ENCODE measurements around the gene POLR1H. TPM values are rescaled to one million over a fixed set of nuclear protein-coding genes. Genes with fewer than 3 reads are reported as not detected.

Gene POLR1H
- total and polyA plus RNA-seq, 3 experiments from 2014 or later: 55.0 to 123 (median 58.1) TPM

GRCh38 chr6:30111266-30111856 lies 50.3 kb downstream of the POLR1H start:
- no peak overlapping the region for H3K4me3 ChIP-seq (ENCODE audit: low read length)
- H3K9me3 ChIP-seq (ENCODE audit: low read length): no peaks in the 10 kb centered on the region
- H3K9me3 Mint-ChIP-seq: no peaks in the 10 kb centered on the region
- H3K4me1 Mint-ChIP-seq: no peaks in the 10 kb centered on the region
- H3K36me3 ChIP-seq (ENCODE audit: insufficient read depth, low read length): no peaks in the 10 kb centered on the region
- no peak overlapping the region for H3K27ac ChIP-seq (ENCODE audit: low read depth, low read length)
- no peak overlapping the region for H3K4me3 Mint-ChIP-seq
- peaks cover 42 to 76% of the 10 kb centered on the region in 2 donors for H3K27me3 Mint-ChIP-seq
- CTCF ChIA-PET: interaction anchor here (0.8 to 1.3 kb wide), 2 partner anchors 20 to 22 kb away, joined by 3 to 5 read pairs; no protein-coding TSS in a partner anchor
- no peak for DNase-seq
- peak overlapping the region in 1 of 8 donors; percentile 26 for H3K27ac Mint-ChIP-seq
- H3K4me1 ChIP-seq (ENCODE audit: insufficient read depth, low read length): no peaks in the 10 kb centered on the region
- POLR2A ChIA-PET: no interaction called here
- no peaks in the 10 kb centered on the region for H3K27me3 ChIP-seq (ENCODE audit: insufficient read depth, low read length, poor library complexity, severe bottlenecking)
- no peaks in the 10 kb centered on the region for H3K36me3 Mint-ChIP-seq

- H3K9me3 ChIP-seq (ENCODE audit: low read length): no peaks in the 10 kb centered on the region
- no peak overlapping the region for H3K4me3 Mint-ChIP-seq
- no peaks in the 10 kb centered on the region for H3K9me3 Mint-ChIP-seq
- POLR2A ChIA-PET: no interaction called here
- peak overlapping the region in 1 of 8 donors; percentile 64 for H3K27ac Mint-ChIP-seq
- H3K27ac ChIP-seq (ENCODE audit: low read depth, low read length): no peak overlapping the region
- no peaks in the 10 kb centered on the region for H3K36me3 ChIP-seq (ENCODE audit: insufficient read depth, low read length)
- H3K4me1 Mint-ChIP-seq: no peaks in the 10 kb centered on the region
- CTCF ChIA-PET: interaction anchor here (1.2 kb wide), 1 partner anchor 19 kb away, joined by 4 read pairs; no protein-coding TSS in a partner anchor
- H3K27me3 Mint-ChIP-seq: peaks cover 40 to 66% of the 10 kb centered on the region in 2 donors
- no peaks in the 10 kb centered on the region for H3K27me3 ChIP-seq (ENCODE audit: insufficient read depth, low read length, poor library complexity, severe bottlenecking)
- no peaks in the 10 kb centered on the region for H3K4me1 ChIP-seq (ENCODE audit: insufficient read depth, low read length)
- no peaks in the 10 kb centered on the region for H3K36me3 Mint-ChIP-seq
- DNase-seq: no peak
- H3K4me3 ChIP-seq (ENCODE audit: low read length): no peak overlapping the region
Observed at GRCh38 chr6:30112402-30112994, 51.4 kb downstream of the POLR1H start.

- no peaks in the 10 kb centered on the region for H3K9me3 Mint-ChIP-seq
- peak within 1 kb of the TSS in 1 of 8 donors; percentile 64 for H3K27ac Mint-ChIP-seq
- POLR2A ChIA-PET: no interaction called here
- H3K36me3 Mint-ChIP-seq: no peaks in the 10 kb centered on the region
- no peak for DNase-seq
- Histone ChIP-seq H3K4me3 (ENCODE audit: low read length) (no peak within 1 kb of the TSS), H3K27me3 (ENCODE audit: insufficient read depth, low read length, poor library complexity, severe bottlenecking) (no peaks in the 10 kb centered on the region), H3K4me1 (ENCODE audit: insufficient read depth, low read length) (no peaks in the 10 kb centered on the region), H3K36me3 (ENCODE audit: insufficient read depth, low read length) (no peaks in the 10 kb centered on the region), H3K9me3 (ENCODE audit: low read length) (no peaks in the 10 kb centered on the region), H3K27ac (ENCODE audit: low read depth, low read length) (no peak within 1 kb of the TSS)
- peaks cover 34 to 64% of the 10 kb centered on the region in 2 donors for H3K27me3 Mint-ChIP-seq
- H3K4me1 Mint-ChIP-seq: no peaks in the 10 kb centered on the region
- CTCF ChIA-PET: interaction anchor here (1.2 kb wide), 1 partner anchor 19 kb away, joined by 4 read pairs; no protein-coding TSS in a partner anchor
- H3K4me3 Mint-ChIP-seq: no peak within 1 kb of the TSS
Observed at GRCh38 chr6:30113003-30113759, 52.1 kb downstream of the POLR1H start, which contains the start of gene TRIM31. Gene TRIM31 (minus strand): TSS chr6:30113090. CDS start chr6:30112805, 285 bp downstream.

- POLR2A ChIA-PET: no interaction called here
- Histone ChIP-seq H3K36me3 (ENCODE audit: insufficient read depth, low read length) (no peaks in the 10 kb centered on the region), H3K9me3 (ENCODE audit: low read length) (no peaks in the 10 kb centered on the region), H3K4me1 (ENCODE audit: insufficient read depth, low read length) (no peaks in the 10 kb centered on the region), H3K27me3 (ENCODE audit: insufficient read depth, low read length, poor library complexity, severe bottlenecking) (no peaks in the 10 kb centered on the region), H3K4me3 (ENCODE audit: low read length) (no peak overlapping the region), H3K27ac (ENCODE audit: low read depth, low read length) (no peak overlapping the region)
- no peaks in the 10 kb centered on the region for H3K9me3 Mint-ChIP-seq
- no peak for DNase-seq
- no peak overlapping the region for H3K27ac Mint-ChIP-seq
- H3K4me1 Mint-ChIP-seq: no peaks in the 10 kb centered on the region
- H3K36me3 Mint-ChIP-seq: no peaks in the 10 kb centered on the region
- CTCF ChIA-PET: interaction anchor here (1.2 kb wide), 1 partner anchor 18 kb away, joined by 4 read pairs; no protein-coding TSS in a partner anchor
- H3K27me3 Mint-ChIP-seq: peaks cover 28 to 61% of the 10 kb centered on the region in 2 donors
- H3K4me3 Mint-ChIP-seq: no peak overlapping the region
Observed at GRCh38 chr6:30113841-30114240, 52.8 kb downstream of the POLR1H start.

Other genes with a start within 250 kb of the POLR1H start
- under 1 TPM; 0.59 to 0.69 TPM for gene HLA-G, start 233.4 kb upstream of the POLR1H start, total RNA-seq
- 3.2 TPM for gene HLA-G, start 233.4 kb upstream of the POLR1H start, polyA plus RNA-seq
- gene HLA-A, start 118.7 kb upstream of the POLR1H start, total RNA-seq: 1,000 to 10,000 TPM; 1,371 to 1,390 TPM
- gene HLA-A, start 118.7 kb upstream of the POLR1H start, polyA plus RNA-seq: 3,526 TPM
- 10 to 100 TPM; 67.1 to 70.9 TPM for gene PPP1R11, start 5.9 kb downstream of the POLR1H start, total RNA-seq
- 122 TPM for gene PPP1R11, start 5.9 kb downstream of the POLR1H start, polyA plus RNA-seq
- gene RNF39, start 14.5 kb downstream of the POLR1H start, total RNA-seq: not detected
- gene RNF39, start 14.5 kb downstream of the POLR1H start, polyA plus RNA-seq: 0.17 TPM
- not detected for gene TRIM31, start 51.8 kb downstream of the POLR1H start, total RNA-seq
- gene TRIM31, start 51.8 kb downstream of the POLR1H start, polyA plus RNA-seq: not detected
- gene TRIM40, start 74.9 kb downstream of the POLR1H start, total RNA-seq: not detected
- gene TRIM40, start 74.9 kb downstream of the POLR1H start, polyA plus RNA-seq: not detected
- not detected for gene TRIM10, start 99.9 kb downstream of the POLR1H start, total RNA-seq
- not detected for gene TRIM10, start 99.9 kb downstream of the POLR1H start, polyA plus RNA-seq
- gene TRIM15, start 102.3 kb downstream of the POLR1H start, total RNA-seq: not detected
- not detected for gene TRIM15, start 102.3 kb downstream of the POLR1H start, polyA plus RNA-seq
- 100 to 1,000 TPM in 1 of 2 experiments, 10 to 100 TPM in 1; 94.6 to 102 TPM for gene TRIM26, start 152.1 kb downstream of the POLR1H start, total RNA-seq
- gene TRIM26, start 152.1 kb downstream of the POLR1H start, polyA plus RNA-seq: 52.9 TPM

Measured in CD8-positive, alpha-beta memory T cell (primary cell).